ENCODE results near the gene CGB7. TPM values are rescaled to one million over a fixed set of nuclear protein-coding genes. Genes with fewer than 3 reads are reported as not detected.

The CGB7 gene
- total and polyA plus RNA-seq, 7 donors: 0.23 TPM; not detected in 6

DNA sequence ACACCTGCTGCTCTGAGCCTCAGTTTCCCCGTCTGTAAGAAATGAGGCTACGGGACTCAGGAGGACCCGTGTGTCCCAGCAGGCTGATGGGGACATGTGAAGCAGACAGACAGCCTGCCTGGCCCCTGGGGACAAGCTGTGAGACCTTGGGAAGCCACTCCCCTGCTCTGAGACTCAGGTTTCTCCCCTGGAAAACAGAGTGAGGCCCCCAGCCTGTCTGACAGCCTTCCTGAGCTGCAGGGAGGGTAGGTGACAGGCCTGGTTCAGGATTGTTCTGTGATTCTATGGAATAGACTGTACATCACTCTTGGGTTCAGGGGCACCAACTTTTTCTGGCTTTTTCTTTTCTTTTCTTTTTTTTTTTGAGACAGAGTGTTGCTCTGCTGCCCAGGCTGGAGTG lies 10.0 kb upstream of the CGB7 start:
- 51 to 57% methylated on average over 3 of the region's 3 CpGs for WGBS, 2 donors
- peaks cover 16 to 97% (median 72%) of the 10 kb centered on the region in 3 donors for H3K27me3 ChIP-seq
- H3K36me3 ChIP-seq: no peaks in the 10 kb centered on the region
- peaks cover 0 to 18% (median 12%) of the 10 kb centered on the region in 4 donors for H3K4me1 ChIP-seq
- intact Hi-C loops (cut with DNase I): no loop called here
- no peak overlapping the region for H3K4me3 ChIP-seq
- H3K9me3 ChIP-seq: no peaks in the 10 kb centered on the region
- TF ChIP-seq EP300 (IDR thresholded peaks at IDR 0.05) (no peak), POLR2A (IDR thresholded peaks at IDR 0.05) (no peak), POLR2AphosphoS5 (IDR thresholded peaks at IDR 0.05) (no peak)
- TF ChIP-seq, protein P1, sequence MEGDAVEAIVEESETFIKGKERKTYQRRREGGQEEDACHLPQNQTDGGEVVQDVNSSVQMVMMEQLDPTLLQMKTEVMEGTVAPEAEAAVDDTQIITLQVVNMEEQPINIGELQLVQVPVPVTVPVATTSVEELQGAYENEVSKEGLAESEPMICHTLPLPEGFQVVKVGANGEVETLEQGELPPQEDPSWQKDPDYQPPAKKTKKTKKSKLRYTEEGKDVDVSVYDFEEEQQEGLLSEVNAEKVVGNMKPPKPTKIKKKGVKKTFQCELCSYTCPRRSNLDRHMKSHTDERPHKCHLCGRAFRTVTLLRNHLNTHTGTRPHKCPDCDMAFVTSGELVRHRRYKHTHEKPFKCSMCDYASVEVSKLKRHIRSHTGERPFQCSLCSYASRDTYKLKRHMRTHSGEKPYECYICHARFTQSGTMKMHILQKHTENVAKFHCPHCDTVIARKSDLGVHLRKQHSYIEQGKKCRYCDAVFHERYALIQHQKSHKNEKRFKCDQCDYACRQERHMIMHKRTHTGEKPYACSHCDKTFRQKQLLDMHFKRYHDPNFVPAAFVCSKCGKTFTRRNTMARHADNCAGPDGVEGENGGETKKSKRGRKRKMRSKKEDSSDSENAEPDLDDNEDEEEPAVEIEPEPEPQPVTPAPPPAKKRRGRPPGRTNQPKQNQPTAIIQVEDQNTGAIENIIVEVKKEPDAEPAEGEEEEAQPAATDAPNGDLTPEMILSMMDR (IDR thresholded peaks at IDR 0.05): no peak
- H3K27ac ChIP-seq: no peak overlapping the region
- no peak for DNase-seq

DNA sequence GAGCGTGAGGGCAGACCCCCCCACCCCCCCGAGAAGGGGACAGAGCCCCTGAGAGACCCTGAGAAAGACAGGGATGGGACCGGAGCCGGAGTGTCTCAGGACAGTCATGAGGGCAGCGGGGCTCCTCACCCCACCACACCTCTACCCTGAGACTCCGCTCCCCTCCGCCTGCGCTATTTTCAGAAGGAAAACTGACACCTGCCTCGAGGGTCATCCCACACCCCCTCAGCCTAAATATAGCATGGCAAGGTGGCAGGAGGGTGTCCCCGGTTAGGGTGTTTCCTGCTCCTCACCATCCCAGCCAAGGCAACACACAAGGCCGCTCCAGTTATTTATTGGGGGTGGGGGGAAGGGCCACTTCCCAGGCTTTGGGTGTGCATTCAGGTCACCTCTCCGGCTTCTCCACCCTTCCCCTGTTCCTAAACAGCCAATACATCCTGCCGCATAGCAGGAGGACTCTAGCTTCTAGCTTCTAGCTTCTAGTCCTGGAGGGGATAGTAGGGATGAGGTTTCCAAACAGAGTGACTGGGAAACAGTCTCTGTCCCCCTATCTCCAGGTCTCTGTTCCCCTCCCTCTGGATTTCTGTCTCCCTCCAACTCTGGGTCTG lies 8.5 kb upstream of the CGB7 start:
- Histone ChIP-seq H3K36me3 (no peaks in the 10 kb centered on the region), H3K9me3 (no peaks in the 10 kb centered on the region), H3K4me1 (peaks cover 0 to 10% (median 6%) of the 10 kb centered on the region in 4 donors), H3K27me3 (peaks cover 7 to 97% (median 59%) of the 10 kb centered on the region in 3 donors), H3K27ac (no peak overlapping the region), H3K4me3 (no peak overlapping the region)
- WGBS, 2 donors: 41 to 47% methylated on average over 13 of the region's 13 CpGs
- TF ChIP-seq, protein P1 (IDR thresholded peaks at IDR 0.05): no peak
- no peak for TF ChIP-seq EP300 (IDR thresholded peaks at IDR 0.05)
- TF ChIP-seq POLR2A (IDR thresholded peaks at IDR 0.05): no peak
- TF ChIP-seq POLR2AphosphoS5 (IDR thresholded peaks at IDR 0.05): no peak
- intact Hi-C loops (cut with DNase I): no loop called here
- no peak for DNase-seq

DNA sequence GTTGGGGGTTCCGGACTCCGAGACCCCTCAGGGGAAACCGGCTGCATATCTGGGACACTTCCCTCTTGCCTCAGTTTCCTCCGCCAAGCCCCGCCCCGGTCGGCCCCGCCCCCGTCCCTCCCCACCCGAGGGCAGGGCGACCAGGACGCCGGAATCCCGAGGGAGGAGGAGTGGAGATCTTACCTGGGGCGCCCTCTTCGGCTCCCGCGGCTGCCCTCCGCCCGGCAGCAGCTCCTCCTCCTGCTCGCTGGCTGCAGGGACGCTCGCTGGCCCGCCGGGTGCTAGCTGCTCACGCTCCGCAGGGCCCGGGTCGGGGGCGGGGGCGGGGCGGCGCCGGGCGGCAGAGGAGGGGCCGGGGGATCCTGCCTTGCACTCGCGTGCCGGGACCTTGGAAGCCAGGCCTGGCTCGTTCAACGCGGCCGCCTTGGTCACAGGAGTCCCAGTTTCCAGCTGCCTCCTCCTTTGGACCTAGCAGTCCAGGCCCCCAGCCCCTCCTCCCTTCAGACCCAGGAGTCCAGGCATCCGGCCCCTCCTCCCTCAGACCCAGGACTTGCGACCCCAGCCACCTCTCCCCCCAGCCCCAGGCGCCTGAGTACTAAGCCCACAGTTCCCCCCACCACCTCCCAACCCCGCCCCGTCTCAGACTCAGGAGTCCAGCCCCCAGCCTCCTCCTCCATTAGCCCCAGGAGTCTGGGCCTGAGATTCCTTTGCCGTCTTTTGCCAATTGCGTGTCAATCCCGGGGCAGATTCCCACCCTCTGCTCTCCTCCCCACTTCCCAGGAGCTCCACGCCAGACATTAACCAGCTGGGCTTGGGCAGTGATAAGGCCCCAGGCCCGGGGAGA lies 7.4 kb upstream of the CGB7 start, which contains the start of gene NTF4:
TSS of gene NTF4 (minus strand) at position 51 of the 844 bp plus-strand sequence. CDS start 2,821 bp downstream, outside the sequence.
- H3K9me3 ChIP-seq: no peaks in the 10 kb centered on the region
- no peak for TF ChIP-seq POLR2AphosphoS5 (IDR thresholded peaks at IDR 0.05)
- no peak for TF ChIP-seq EP300 (IDR thresholded peaks at IDR 0.05)
- TF ChIP-seq POLR2A (IDR thresholded peaks at IDR 0.05): no peak
- TF ChIP-seq, protein P1 (IDR thresholded peaks at IDR 0.05): no peak
- no peak for DNase-seq
- peaks cover 0 to 10% (median 6%) of the 10 kb centered on the region in 4 donors for H3K4me1 ChIP-seq
- intact Hi-C loops (cut with DNase I): no loop called here
- no peaks in the 10 kb centered on the region for H3K36me3 ChIP-seq
- 3 to 6% methylated on average over 53 of the region's 53 CpGs for WGBS, 2 donors
- no peak within 1 kb of the TSS for H3K27ac ChIP-seq
- H3K27me3 ChIP-seq: peaks cover 7 to 88% (median 49%) of the 10 kb centered on the region in 3 donors
- peak within 1 kb of the TSS in 2 of 4 donors; percentile 24 to 30 for H3K4me3 ChIP-seq

DNA sequence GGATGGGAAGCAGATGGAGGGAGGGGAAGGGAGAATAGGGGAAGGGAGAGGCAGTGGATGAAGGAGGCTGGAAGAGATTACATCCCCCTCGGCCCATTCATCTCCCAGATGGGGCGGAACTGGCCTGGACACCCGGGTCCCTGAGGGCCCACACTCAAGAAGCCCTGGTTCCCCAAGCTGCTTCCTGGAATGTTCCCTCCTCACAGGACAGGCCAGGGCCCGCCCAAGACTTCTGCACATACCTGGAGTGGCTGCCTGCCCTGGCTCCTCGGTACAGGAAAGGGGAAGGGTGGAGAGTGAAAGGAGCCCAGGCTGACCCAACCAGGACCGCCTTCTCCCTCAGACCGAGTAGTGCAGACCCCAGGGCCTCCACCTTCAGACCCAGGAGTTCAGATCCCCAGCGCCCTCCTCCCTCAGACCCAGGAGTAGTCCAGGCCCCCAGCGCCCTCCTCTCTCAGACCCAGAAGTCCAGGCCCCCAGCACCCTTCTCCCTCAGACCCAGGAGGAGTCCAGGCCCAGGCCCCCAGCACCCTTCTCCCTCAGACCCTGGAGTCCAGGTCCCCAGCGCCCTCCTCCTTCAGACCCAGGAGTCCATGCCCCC lies 6.6 kb upstream of the CGB7 start:
- 47 to 57% methylated on average over 10 of the region's 10 CpGs for WGBS, 2 donors

More for the DNA sequence above, 6.6 kb upstream of the CGB7 start:
- Histone ChIP-seq H3K9me3 (no peaks in the 10 kb centered on the region), H3K36me3 (no peaks in the 10 kb centered on the region), H3K27me3 (peaks cover 8 to 84% (median 47%) of the 10 kb centered on the region in 3 donors), H3K4me3 (no peak overlapping the region), H3K27ac (no peak overlapping the region), H3K4me1 (peaks cover 0 to 10% (median 6%) of the 10 kb centered on the region in 4 donors)
- intact Hi-C loops (cut with DNase I): no loop called here
- TF ChIP-seq EP300 (IDR thresholded peaks at IDR 0.05): no peak
- TF ChIP-seq, protein P1 (IDR thresholded peaks at IDR 0.05): no peak
- no peak for TF ChIP-seq POLR2A (IDR thresholded peaks at IDR 0.05)
- TF ChIP-seq POLR2AphosphoS5 (IDR thresholded peaks at IDR 0.05): no peak
- no peak for DNase-seq

Data from sigmoid colon (tissue), 7 donors.